Uterus (tissue), 2 donors: ENCODE data around the gene BRD3.

Experiments
- POLR2A ChIP-seq, 2 donors: fragments of 450-650 bp; IDR thresholded peaks; one replicate each; pipeline ENCODE4 v1.6.1; 2016; ENCODE audit warnings: antibody characterized with exemption in 2 of 2, mild to moderate bottlenecking in 1 of 2, moderate library complexity in 1 of 2
- TF ChIP-seq, protein P1 (sequence below), 4 experiments: fragments of 200-600 bp in 2 of 4; fragments of 450-650 bp in 2 of 4; sonication (generic) in 2 of 4; IDR thresholded peaks; one replicate each; pipeline ENCODE4 v1.5.1; 2016 to 2019; ENCODE audit warnings: antibody characterized with exemption in 4 of 4, mild to moderate bottlenecking in 2 of 4, moderate library complexity in 1 of 4

- TF ChIP-seq, protein P1, sequence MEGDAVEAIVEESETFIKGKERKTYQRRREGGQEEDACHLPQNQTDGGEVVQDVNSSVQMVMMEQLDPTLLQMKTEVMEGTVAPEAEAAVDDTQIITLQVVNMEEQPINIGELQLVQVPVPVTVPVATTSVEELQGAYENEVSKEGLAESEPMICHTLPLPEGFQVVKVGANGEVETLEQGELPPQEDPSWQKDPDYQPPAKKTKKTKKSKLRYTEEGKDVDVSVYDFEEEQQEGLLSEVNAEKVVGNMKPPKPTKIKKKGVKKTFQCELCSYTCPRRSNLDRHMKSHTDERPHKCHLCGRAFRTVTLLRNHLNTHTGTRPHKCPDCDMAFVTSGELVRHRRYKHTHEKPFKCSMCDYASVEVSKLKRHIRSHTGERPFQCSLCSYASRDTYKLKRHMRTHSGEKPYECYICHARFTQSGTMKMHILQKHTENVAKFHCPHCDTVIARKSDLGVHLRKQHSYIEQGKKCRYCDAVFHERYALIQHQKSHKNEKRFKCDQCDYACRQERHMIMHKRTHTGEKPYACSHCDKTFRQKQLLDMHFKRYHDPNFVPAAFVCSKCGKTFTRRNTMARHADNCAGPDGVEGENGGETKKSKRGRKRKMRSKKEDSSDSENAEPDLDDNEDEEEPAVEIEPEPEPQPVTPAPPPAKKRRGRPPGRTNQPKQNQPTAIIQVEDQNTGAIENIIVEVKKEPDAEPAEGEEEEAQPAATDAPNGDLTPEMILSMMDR (IDR thresholded peaks at IDR 0.05): no peak
- no peak for TF ChIP-seq POLR2A (IDR thresholded peaks at IDR 0.05)
These were observed 5.7 kb upstream of the BRD3 start for GRCh38 chr9:134073500-134073899.
